Ishikawa (cell line): ENCODE measurements around the gene NACC2.

Experiments
- CEBPB ChIP-seq: IDR thresholded peaks from 2 replicates; pipeline ENCODE4 v1.6.1; 2012
- CREB1 ChIP-seq: IDR thresholded peaks from 2 replicates; pipeline ENCODE4 v1.6.1; 2012; ENCODE audit warnings: low read depth
- EGR1 ChIP-seq: IDR thresholded peaks from 2 replicates; pipeline ENCODE4 v1.6.1; 2012
- EP300 ChIP-seq: IDR thresholded peaks from 2 replicates; pipeline ENCODE4 v1.6.1; 2012; ENCODE audit warnings: borderline replicate concordance
- FOXM1 ChIP-seq: IDR thresholded peaks from 2 replicates; pipeline ENCODE4 v1.6.1; 2012; ENCODE audit warnings: low read depth, borderline replicate concordance
- NFIC ChIP-seq: IDR thresholded peaks from 2 replicates; pipeline ENCODE4 v1.6.1; 2012
- RAD21 ChIP-seq: IDR thresholded peaks from 2 replicates; pipeline ENCODE4 v1.6.1; 2012; ENCODE audit warnings: low read depth
- TAF1 ChIP-seq: IDR thresholded peaks from 2 replicates; pipeline ENCODE4 v1.6.1; 2012; ENCODE audit warnings: low read depth, mild to moderate bottlenecking
- TCF12 ChIP-seq: IDR thresholded peaks from 2 replicates; pipeline ENCODE4 v1.6.1; 2012; ENCODE audit warnings: low read depth
- TEAD4 ChIP-seq: IDR thresholded peaks from 2 replicates; pipeline ENCODE4 v1.6.1; 2012
- YY1 ChIP-seq: IDR thresholded peaks from 2 replicates; pipeline ENCODE4 v1.6.1; 2012; ENCODE audit warnings: low read depth
- ZBTB7A ChIP-seq: IDR thresholded peaks from 2 replicates; pipeline ENCODE4 v1.6.1; 2012; ENCODE audit warnings: low read depth
- TF ChIP-seq, protein P1 (sequence below): IDR thresholded peaks from 2 replicates; pipeline ENCODE4 v1.6.1; 2012
- TF ChIP-seq, protein P2 (sequence below): IDR thresholded peaks from 2 replicates; pipeline ENCODE4 v1.6.1; 2012; ENCODE audit warnings: low read depth, mild to moderate bottlenecking
- TF ChIP-seq, protein P3 (sequence below): IDR thresholded peaks from 2 replicates; pipeline ENCODE4 v1.6.1; 2012

The NACC2 gene

DNA sequence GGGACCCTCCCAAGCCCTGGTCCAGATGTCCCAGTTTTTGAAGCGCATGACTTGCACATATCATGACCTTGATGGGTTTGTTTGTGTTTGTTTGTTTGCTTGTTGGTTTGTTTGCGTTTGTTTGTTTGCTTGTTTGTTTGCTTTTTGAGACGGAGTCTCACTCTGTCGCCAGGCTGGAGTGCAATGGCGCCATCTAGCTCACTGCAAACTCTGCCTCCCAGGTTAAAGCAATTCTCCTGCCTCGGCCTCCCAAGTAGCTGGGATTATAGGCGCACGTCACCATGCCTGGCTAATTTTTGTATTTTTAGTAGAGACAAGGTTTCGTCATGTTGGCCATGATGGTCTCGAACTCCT is 120.9 kb downstream of the NACC2 start:
- TF ChIP-seq, protein P1, sequence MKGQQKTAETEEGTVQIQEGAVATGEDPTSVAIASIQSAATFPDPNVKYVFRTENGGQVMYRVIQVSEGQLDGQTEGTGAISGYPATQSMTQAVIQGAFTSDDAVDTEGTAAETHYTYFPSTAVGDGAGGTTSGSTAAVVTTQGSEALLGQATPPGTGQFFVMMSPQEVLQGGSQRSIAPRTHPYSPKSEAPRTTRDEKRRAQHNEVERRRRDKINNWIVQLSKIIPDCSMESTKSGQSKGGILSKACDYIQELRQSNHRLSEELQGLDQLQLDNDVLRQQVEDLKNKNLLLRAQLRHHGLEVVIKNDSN: no peak
- TF ChIP-seq NFIC (no peak), YY1 (no peak), RAD21 (peak; percentile 30; the same call in 1 of the 2 replicates)

DNA sequence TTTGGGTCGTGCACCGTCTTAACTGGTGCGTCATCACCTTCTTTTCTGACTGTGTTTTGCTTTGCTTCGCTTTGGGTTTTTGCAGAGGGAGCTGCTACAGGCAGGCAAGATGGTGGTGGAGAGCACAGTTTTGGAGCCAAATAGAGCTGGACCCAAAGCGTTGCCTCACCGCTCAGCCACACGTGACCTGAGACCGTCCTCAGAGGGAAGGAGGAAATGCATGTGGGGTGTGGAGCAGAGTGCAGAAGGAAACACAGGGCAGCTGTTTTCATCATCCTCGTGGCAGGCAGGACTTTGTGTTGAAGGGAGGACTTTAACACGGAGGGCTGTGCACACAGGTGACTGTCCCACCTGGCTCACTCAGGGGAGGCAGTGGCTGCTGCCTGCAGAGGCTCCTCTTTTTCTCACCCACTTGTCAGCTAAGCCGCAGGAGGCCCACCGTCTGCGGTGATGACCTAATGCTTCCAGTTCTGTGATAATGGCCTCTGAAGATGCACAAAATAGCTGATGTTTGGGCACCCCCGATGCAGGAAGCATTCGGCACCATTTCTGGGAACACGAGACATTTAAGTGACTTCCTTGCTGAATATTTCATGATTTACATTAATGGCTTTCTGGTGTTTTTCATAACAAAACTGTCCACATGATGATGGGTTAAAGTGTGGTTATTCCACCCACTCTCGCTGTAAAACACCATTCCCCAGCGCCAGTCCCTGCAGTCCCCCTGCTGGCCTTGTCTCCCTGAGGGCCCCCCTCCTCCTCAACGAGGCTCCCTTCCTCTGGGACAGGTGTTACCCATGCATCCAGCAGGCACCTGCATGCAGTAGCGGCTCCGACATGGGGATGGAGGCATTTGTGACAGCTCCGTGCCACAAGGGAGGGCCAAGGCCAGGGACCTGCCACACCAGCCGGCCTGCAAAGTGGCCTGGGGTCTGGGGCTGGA is 121.5 kb downstream of the NACC2 start:
- TF ChIP-seq, protein P2, sequence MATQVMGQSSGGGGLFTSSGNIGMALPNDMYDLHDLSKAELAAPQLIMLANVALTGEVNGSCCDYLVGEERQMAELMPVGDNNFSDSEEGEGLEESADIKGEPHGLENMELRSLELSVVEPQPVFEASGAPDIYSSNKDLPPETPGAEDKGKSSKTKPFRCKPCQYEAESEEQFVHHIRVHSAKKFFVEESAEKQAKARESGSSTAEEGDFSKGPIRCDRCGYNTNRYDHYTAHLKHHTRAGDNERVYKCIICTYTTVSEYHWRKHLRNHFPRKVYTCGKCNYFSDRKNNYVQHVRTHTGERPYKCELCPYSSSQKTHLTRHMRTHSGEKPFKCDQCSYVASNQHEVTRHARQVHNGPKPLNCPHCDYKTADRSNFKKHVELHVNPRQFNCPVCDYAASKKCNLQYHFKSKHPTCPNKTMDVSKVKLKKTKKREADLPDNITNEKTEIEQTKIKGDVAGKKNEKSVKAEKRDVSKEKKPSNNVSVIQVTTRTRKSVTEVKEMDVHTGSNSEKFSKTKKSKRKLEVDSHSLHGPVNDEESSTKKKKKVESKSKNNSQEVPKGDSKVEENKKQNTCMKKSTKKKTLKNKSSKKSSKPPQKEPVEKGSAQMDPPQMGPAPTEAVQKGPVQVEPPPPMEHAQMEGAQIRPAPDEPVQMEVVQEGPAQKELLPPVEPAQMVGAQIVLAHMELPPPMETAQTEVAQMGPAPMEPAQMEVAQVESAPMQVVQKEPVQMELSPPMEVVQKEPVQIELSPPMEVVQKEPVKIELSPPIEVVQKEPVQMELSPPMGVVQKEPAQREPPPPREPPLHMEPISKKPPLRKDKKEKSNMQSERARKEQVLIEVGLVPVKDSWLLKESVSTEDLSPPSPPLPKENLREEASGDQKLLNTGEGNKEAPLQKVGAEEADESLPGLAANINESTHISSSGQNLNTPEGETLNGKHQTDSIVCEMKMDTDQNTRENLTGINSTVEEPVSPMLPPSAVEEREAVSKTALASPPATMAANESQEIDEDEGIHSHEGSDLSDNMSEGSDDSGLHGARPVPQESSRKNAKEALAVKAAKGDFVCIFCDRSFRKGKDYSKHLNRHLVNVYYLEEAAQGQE: no peak
- TF ChIP-seq, protein P1: peak; percentile 63
- no peak for TF ChIP-seq TAF1

- TF ChIP-seq TCF12: peak; percentile 91
- TF ChIP-seq, protein P1: peak; percentile 30; the same call in 1 of the 2 replicates
- peak; percentile 91 for TF ChIP-seq NFIC
- TF ChIP-seq CREB1: no peak
- peak; percentile 50 for TF ChIP-seq TEAD4
- TF ChIP-seq EGR1: no peak
- TF ChIP-seq TAF1: no peak
- TF ChIP-seq, protein P3, sequence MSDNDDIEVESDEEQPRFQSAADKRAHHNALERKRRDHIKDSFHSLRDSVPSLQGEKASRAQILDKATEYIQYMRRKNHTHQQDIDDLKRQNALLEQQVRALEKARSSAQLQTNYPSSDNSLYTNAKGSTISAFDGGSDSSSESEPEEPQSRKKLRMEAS: peak; percentile 89
- TF ChIP-seq EP300: no peak; the same call in 1 of the 2 replicates
- no peak for TF ChIP-seq RAD21
- TF ChIP-seq, protein P2: peak; percentile 99
- peak; percentile 57; the same call in 1 of the 2 replicates for TF ChIP-seq YY1
- TF ChIP-seq ZBTB7A: peak; percentile 49; the same call in 1 of the 2 replicates
- no peak for TF ChIP-seq FOXM1
- TF ChIP-seq CEBPB: no peak
These were observed 123.2 kb downstream of the NACC2 start for GRCh38 chr9:135971892-135972291.

GRCh38 chr9:135971111-135971766 is 123.8 kb downstream of the NACC2 start:
- TF ChIP-seq CEBPB (no peak), EGR1 (no peak), EP300 (no peak), NFIC (no peak), ZBTB7A (no peak), TCF12 (no peak), TAF1 (no peak), CREB1 (no peak), TEAD4 (no peak), FOXM1 (no peak), YY1 (no peak)
- TF ChIP-seq, protein P3: no peak
- TF ChIP-seq, protein P2: no peak
- TF ChIP-seq, protein P1: no peak
